ENCODE results near the gene FBXO46. TPM values are rescaled to one million over a fixed set of nuclear protein-coding genes. Genes with fewer than 3 reads are reported as not detected.

The FBXO46 gene
- total RNA-seq, 1 experiment from 2014 or later, result 45.5 TPM

DNA sequence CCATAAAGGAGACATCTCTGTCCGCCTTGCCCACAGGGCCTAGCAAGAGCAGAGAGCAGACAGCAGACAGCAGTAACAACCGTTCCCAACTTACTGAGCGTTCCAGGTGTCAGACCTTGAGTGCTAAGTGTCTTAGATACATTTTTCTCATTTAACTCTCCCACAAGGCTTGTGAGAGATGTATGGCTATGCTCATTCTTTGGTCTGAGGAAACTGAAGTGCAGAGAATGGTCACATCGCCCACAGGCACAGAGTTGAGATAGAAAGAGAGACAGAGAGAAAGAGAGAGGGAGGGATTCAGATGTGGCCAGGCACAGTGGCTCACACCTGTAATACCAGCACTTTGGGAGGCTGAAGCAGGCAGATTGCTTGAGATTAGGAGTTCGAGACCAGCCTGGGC lies 16.8 kb upstream of the FBXO46 start:
- DNase-seq, result no peak
- Histone ChIP-seq H3K4me2 (no peak overlapping the region), H3K9me3 (ENCODE audit: insufficient read depth, low read depth) (no peaks in the 10 kb centered on the region), H4K20me1 (ENCODE audit: insufficient read depth) (no peaks in the 10 kb centered on the region), H3K79me2 (ENCODE audit: low read depth) (no peaks in the 10 kb centered on the region), H3K27me3 (ENCODE audit: insufficient read depth, low read depth) (no peaks in the 10 kb centered on the region), H3K4me1 (replicated peaks; ENCODE audit: insufficient read depth) (peaks cover 8% of the 10 kb centered on the region), H3K27ac (no peak overlapping the region), H3K4me3 (no peak overlapping the region), H3F3A (ENCODE audit: insufficient read depth, low read depth) (peaks cover 12% of the 10 kb centered on the region), H3K36me3 (ENCODE audit: low read depth) (no peaks in the 10 kb centered on the region), H2AFZ (no peak overlapping the region), H3K9me2 (ENCODE audit: insufficient read depth) (no peaks in the 10 kb centered on the region)
- no peak for TF ChIP-seq EZH2 (IDR thresholded peaks at IDR 0.05; ENCODE audit: low read depth)
- TF ChIP-seq, protein P1, sequence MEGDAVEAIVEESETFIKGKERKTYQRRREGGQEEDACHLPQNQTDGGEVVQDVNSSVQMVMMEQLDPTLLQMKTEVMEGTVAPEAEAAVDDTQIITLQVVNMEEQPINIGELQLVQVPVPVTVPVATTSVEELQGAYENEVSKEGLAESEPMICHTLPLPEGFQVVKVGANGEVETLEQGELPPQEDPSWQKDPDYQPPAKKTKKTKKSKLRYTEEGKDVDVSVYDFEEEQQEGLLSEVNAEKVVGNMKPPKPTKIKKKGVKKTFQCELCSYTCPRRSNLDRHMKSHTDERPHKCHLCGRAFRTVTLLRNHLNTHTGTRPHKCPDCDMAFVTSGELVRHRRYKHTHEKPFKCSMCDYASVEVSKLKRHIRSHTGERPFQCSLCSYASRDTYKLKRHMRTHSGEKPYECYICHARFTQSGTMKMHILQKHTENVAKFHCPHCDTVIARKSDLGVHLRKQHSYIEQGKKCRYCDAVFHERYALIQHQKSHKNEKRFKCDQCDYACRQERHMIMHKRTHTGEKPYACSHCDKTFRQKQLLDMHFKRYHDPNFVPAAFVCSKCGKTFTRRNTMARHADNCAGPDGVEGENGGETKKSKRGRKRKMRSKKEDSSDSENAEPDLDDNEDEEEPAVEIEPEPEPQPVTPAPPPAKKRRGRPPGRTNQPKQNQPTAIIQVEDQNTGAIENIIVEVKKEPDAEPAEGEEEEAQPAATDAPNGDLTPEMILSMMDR (conservative IDR thresholded peaks at IDR 0.05), result no peak
- ChIA-PET CTCF (interaction anchor here (0.5 kb wide), 1 partner anchor 54 kb away, joined by 5 read pairs; no protein-coding TSS in a partner anchor), POLR2A (ENCODE audit: unreplicated experiment) (no interaction called here)
- no TSS peak for BruUV-seq (replicated peaks)
- intact Hi-C loops (cut with micrococcal nuclease; ENCODE audit: unreplicated experiment), result no loop called here

DNA sequence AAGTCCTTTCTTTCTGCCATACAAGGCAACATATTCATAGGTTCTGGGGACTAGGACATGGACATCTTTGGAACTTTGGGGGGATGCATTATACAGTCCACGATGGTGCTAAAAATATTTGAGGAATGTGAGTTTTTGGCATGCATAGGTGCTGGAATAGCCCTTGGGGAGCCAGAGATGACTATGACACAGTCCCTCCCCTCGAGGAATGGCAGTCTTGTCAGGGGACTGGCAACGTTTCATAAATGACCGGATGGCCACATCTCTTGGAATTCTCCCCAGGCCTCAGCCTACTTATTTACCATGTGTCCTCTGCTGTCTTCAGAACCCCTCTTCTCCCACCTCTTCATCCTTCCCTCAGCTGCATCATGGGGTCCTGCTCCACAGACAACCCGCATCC lies 16.2 kb upstream of the FBXO46 start:
- H3K9me2 ChIP-seq (ENCODE audit: insufficient read depth), result no peaks in the 10 kb centered on the region

DNA sequence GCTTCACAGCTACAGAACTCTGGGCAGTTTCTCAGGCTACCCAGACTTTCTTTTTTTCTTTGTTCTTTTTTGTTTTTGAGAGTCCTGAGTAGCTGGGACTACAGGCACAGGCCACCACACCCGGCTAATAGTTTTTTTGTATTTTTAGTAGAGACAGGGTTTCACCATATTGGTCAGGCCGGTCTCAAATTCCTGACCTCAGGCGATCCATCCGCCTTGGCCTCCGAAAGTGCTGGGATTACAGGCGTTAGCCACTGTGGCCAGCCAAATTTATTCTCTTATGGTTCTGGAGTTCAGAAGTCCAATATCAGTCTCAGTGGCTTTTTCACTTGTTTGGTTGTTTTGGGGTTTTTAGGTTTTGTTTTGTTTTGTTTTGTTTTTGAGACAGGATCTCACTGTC lies 14.9 kb upstream of the FBXO46 start:
- Histone ChIP-seq H3K9me2 (ENCODE audit: insufficient read depth) (no peaks in the 10 kb centered on the region), H3K4me1 (replicated peaks; ENCODE audit: insufficient read depth) (peaks cover 8% of the 10 kb centered on the region), H3K4me2 (no peak overlapping the region), H3F3A (ENCODE audit: insufficient read depth, low read depth) (peaks cover 12% of the 10 kb centered on the region; the same call in 1 of the 2 replicates), H4K20me1 (ENCODE audit: insufficient read depth) (no peaks in the 10 kb centered on the region), H3K79me2 (ENCODE audit: low read depth) (no peaks in the 10 kb centered on the region), H3K27me3 (ENCODE audit: insufficient read depth, low read depth) (no peaks in the 10 kb centered on the region), H3K36me3 (ENCODE audit: low read depth) (no peaks in the 10 kb centered on the region), H3K27ac (no peak overlapping the region), H3K9me3 (ENCODE audit: insufficient read depth, low read depth) (no peaks in the 10 kb centered on the region), H3K4me3 (no peak overlapping the region), H2AFZ (no peak overlapping the region)
- ChIA-PET POLR2A (ENCODE audit: unreplicated experiment) (no interaction called here), CTCF (no interaction called here)
- BruUV-seq (replicated peaks), result no TSS peak
- DNase-seq, result no peak
- TF ChIP-seq EZH2 (IDR thresholded peaks at IDR 0.05; ENCODE audit: low read depth), result no peak
- TF ChIP-seq, protein P1 (conservative IDR thresholded peaks at IDR 0.05), result no peak
- intact Hi-C loops (cut with micrococcal nuclease; ENCODE audit: unreplicated experiment), result no loop called here

More for the DNA sequence above, 16.2 kb upstream of the FBXO46 start:
- H2AFZ ChIP-seq, result no peak overlapping the region
- H3K36me3 ChIP-seq (ENCODE audit: low read depth), result no peaks in the 10 kb centered on the region
- ChIA-PET CTCF (no interaction called here), POLR2A (ENCODE audit: unreplicated experiment) (no interaction called here)
- H4K20me1 ChIP-seq (ENCODE audit: insufficient read depth), result no peaks in the 10 kb centered on the region
- no peaks in the 10 kb centered on the region for H3K79me2 ChIP-seq (ENCODE audit: low read depth)
- no peaks in the 10 kb centered on the region for H3K27me3 ChIP-seq (ENCODE audit: insufficient read depth, low read depth)
- no TSS peak for BruUV-seq (replicated peaks)
- H3K4me3 ChIP-seq, result no peak overlapping the region
- H3K27ac ChIP-seq, result no peak overlapping the region
- TF ChIP-seq, protein P1 (conservative IDR thresholded peaks at IDR 0.05), result no peak
- peaks cover 8% of the 10 kb centered on the region for H3K4me1 ChIP-seq (replicated peaks; ENCODE audit: insufficient read depth)
- no peak for DNase-seq
- peaks cover 12% of the 10 kb centered on the region for H3F3A ChIP-seq (ENCODE audit: insufficient read depth, low read depth)
- intact Hi-C loops (cut with micrococcal nuclease; ENCODE audit: unreplicated experiment), result no loop called here
- no peak overlapping the region for H3K4me2 ChIP-seq
- no peaks in the 10 kb centered on the region for H3K9me3 ChIP-seq (ENCODE audit: insufficient read depth, low read depth)

All from PC-9 (cell line).